GM12878 (cell line): ENCODE data around the gene NDUFAB1.

Experiments
- CEBPB ChIP-seq, 2 experiments: fragments of 150-350 bp in 1 of 2; IDR thresholded peaks; 2 replicates each; pipeline ENCODE4 v1.6.1; 2012 to 2014; ENCODE audit warnings: low read depth in 2 of 2, low read length in 2 of 2, borderline replicate concordance in 1 of 2, inconsistent platforms in 1 of 2
- SRF ChIP-seq, 2 experiments: IDR thresholded peaks; 2 replicates each; pipeline ENCODE4 v1.6.1; 2011; ENCODE audit warnings: low read depth in 2 of 2, low read length in 2 of 2, mild to moderate bottlenecking in 1 of 2, moderate library complexity in 1 of 2
- SUZ12 ChIP-seq: fragments of 200-600 bp; sonication (generic); IDR thresholded peaks from one replicate; pipeline ENCODE4 v1.6.1; 2018; ENCODE audit warnings: antibody characterized with exemption, mild to moderate bottlenecking; ENCODE audit not compliant: unreplicated experiment
- YY1 ChIP-seq: IDR thresholded peaks from 2 replicates; pipeline ENCODE4 v1.6.1; 2011; ENCODE audit warnings: low read depth, mild to moderate bottlenecking, low read length
- ZNF217 ChIP-seq: fragments of 450-650 bp; IDR thresholded peaks from 2 replicates; pipeline ENCODE4 v1.6.1; 2017; ENCODE audit warnings: antibody characterized with exemption, mild to moderate bottlenecking
- TF ChIP-seq, protein P1 (sequence below), 3 experiments: IDR thresholded peaks in 2 of 3; conservative IDR thresholded peaks in 1 of 3; 2 replicates each; pipeline ENCODE4 v1.5.1; 2011; ENCODE audit warnings: low read depth in 3 of 3, low read length in 3 of 3, mild to moderate bottlenecking in 3 of 3, control low read depth in 2 of 3, moderate library complexity in 2 of 3, inconsistent platforms in 1 of 3, mixed read lengths in 1 of 3; ENCODE audit not compliant: control insufficient read depth in 2 of 3, insufficient read depth in 1 of 3; ENCODE audit errors: extremely low read depth in 1 of 3
- TF ChIP-seq, protein P2 (sequence below): IDR thresholded peaks from 2 replicates; pipeline ENCODE4 v1.6.1; 2012; ENCODE audit warnings: low read length, inconsistent platforms

- TF ChIP-seq SRF (IDR thresholded peaks at IDR 0.05; ENCODE audit: low read depth in 2 of 2, low read length in 2 of 2) (no peak), YY1 (no peak), ZNF217 (no peak), SUZ12 (no peak), CEBPB (IDR thresholded peaks at IDR 0.05; ENCODE audit: borderline replicate concordance in 1 of 2, low read depth in 2 of 2, low read length in 2 of 2) (no peak)
- TF ChIP-seq, protein P1, sequence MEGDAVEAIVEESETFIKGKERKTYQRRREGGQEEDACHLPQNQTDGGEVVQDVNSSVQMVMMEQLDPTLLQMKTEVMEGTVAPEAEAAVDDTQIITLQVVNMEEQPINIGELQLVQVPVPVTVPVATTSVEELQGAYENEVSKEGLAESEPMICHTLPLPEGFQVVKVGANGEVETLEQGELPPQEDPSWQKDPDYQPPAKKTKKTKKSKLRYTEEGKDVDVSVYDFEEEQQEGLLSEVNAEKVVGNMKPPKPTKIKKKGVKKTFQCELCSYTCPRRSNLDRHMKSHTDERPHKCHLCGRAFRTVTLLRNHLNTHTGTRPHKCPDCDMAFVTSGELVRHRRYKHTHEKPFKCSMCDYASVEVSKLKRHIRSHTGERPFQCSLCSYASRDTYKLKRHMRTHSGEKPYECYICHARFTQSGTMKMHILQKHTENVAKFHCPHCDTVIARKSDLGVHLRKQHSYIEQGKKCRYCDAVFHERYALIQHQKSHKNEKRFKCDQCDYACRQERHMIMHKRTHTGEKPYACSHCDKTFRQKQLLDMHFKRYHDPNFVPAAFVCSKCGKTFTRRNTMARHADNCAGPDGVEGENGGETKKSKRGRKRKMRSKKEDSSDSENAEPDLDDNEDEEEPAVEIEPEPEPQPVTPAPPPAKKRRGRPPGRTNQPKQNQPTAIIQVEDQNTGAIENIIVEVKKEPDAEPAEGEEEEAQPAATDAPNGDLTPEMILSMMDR (IDR thresholded peaks at IDR 0.05 in 2 of 3, conservative IDR thresholded peaks at IDR 0.05 in 1 of 3; ENCODE audit: control insufficient read depth in 2 of 3, extremely low read depth in 1 of 3, insufficient read depth in 1 of 3, low read depth in 3 of 3, low read length in 3 of 3), result no peak
- TF ChIP-seq, protein P2, sequence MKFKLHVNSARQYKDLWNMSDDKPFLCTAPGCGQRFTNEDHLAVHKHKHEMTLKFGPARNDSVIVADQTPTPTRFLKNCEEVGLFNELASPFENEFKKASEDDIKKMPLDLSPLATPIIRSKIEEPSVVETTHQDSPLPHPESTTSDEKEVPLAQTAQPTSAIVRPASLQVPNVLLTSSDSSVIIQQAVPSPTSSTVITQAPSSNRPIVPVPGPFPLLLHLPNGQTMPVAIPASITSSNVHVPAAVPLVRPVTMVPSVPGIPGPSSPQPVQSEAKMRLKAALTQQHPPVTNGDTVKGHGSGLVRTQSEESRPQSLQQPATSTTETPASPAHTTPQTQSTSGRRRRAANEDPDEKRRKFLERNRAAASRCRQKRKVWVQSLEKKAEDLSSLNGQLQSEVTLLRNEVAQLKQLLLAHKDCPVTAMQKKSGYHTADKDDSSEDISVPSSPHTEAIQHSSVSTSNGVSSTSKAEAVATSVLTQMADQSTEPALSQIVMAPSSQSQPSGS, result no peak
These were observed 46.2 kb upstream of the NDUFAB1 start for GRCh38 chr16:23642246-23642774.
